ENCODE measurements around the gene GGTA1. TPM values are rescaled to one million over a fixed set of nuclear protein-coding genes. Genes with fewer than 3 reads are reported as not detected.

Gene GGTA1
- total RNA-seq, 2 donors from 2014 or later: 2.0 to 5.6 TPM

DNA sequence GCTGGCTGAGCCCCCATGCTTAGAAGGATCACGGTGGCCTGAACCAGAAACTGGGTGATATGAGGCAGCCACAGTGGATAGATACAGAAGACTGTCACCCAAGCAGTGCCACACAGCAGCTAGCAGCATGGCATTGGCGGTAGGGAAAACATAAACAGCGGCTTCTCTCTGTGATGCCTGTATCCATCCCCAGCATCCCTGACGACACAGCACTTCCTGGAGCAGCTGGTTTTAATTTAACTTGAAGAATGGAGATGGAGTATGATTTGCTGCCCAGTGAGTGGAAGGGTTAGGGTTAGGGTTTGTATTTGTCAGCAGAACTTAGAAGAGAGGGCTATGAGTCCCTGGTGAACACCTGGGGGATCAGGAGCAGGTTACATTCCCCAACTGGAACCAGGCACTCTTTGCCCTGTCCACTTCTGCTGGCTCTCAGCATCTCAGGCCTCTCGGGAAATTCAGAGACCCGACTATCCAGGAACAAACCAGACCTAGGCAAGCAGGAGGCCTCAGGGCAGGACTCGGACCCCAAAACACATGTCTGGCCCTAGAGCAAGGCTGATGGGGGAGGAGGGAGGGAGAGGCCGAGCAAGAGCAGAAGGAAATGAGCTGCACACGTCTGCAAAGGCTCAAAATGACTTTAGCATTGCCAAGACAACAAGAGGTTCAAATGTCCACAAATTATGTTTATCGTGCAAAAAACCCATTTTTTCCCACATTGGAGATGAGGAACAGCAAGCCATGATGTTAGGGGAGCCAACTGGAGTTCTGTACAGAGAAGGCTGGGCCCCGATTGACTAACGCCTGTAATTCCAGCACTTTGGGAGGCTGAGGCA lies 6.5 kb upstream of the GGTA1 start:
- DNase-seq: no peak
- intact Hi-C loops (cut with DNase I, micrococcal nuclease): no loop called here
- ATAC-seq: no peak

GRCh38 chr9:121503444-121503843 lies 3.8 kb upstream of the GGTA1 start:
- ATAC-seq (no peak), DNase-seq (no peak)
- intact Hi-C loops (cut with DNase I, micrococcal nuclease): no loop called here

- DNase-seq (no peak), ATAC-seq (no peak)
- intact Hi-C loops (cut with DNase I, micrococcal nuclease): no loop called here
Measured at GRCh38 chr9:121500165-121500478, 478 bp upstream of the GGTA1 start.

DNA sequence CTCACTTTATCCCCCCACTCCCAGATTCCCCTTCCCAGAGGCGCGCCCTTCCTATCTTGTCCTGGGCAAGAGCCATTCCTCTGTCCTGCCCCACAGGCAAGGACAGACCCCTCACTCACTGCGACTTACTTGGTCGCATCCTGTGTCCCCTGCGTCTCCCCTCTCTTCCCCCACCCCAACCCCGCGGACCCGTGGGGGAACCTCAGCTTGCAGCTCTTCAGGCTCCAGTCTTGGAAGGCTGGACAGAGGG lies 542 bp downstream of the GGTA1 start:
- no peak for ATAC-seq
- no peak for DNase-seq

GRCh38 chr9:121498487-121499176 lies 1.0 kb downstream of the GGTA1 start:
- intact Hi-C loops (cut with DNase I, micrococcal nuclease): no loop called here
- peak in 1 of 2 donors; percentile 18 for DNase-seq
- ATAC-seq: peak; percentile 24

More for the DNA sequence above, 542 bp downstream of the GGTA1 start:
- intact Hi-C loops (cut with DNase I, micrococcal nuclease): no loop called here

GRCh38 chr9:121498150-121498486 lies 1.5 kb downstream of the GGTA1 start:
- DNase-seq: peak; percentile 49 to 50
- intact Hi-C loops (cut with DNase I, micrococcal nuclease): no loop called here
- peak; percentile 78 for ATAC-seq

DNA sequence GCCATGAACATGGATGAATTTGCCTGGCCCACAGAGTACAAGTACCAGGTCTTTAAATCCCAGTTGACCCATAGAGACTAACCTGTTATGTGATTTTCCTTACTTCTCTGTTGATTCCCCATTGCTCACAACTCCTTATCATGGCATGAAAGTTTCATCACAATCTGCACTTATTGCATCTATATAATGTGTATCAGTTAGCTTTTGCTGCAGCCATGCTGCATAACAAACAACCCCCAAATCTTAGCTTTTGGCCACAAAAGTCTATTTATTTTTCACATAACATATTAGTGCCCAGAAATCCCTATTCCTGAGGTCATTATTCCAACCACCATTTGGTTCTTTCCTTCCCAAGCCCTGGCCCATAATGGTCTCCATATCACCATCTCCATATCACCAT lies 3.7 kb downstream of the GGTA1 start:
- no peak for ATAC-seq
- intact Hi-C loops (cut with DNase I, micrococcal nuclease): no loop called here
- no peak for DNase-seq

GRCh38 chr9:121494192-121494591 lies 5.5 kb downstream of the GGTA1 start:
- intact Hi-C loops (cut with DNase I, micrococcal nuclease): no loop called here
- no peak for ATAC-seq
- no peak for DNase-seq

GRCh38 chr9:121491111-121491510 lies 8.5 kb downstream of the GGTA1 start:
- ATAC-seq (no peak), DNase-seq (no peak)
- intact Hi-C loops (cut with DNase I, micrococcal nuclease): no loop called here

GRCh38 chr9:121489344-121489743 lies 10.3 kb downstream of the GGTA1 start:
- DNase-seq (no peak), ATAC-seq (no peak)
- intact Hi-C loops (cut with DNase I, micrococcal nuclease): no loop called here

GRCh38 chr9:121486043-121486442 lies 13.6 kb downstream of the GGTA1 start:
- intact Hi-C loops (cut with DNase I, micrococcal nuclease): no loop called here
- DNase-seq (no peak), ATAC-seq (no peak)

- ATAC-seq: peak; percentile 34
- DNase-seq: no peak
- intact Hi-C loops (cut with DNase I, micrococcal nuclease): no loop called here
Measured at GRCh38 chr9:121485623-121486022, 14.0 kb downstream of the GGTA1 start.

- ATAC-seq (no peak), DNase-seq (no peak)
- intact Hi-C loops (cut with DNase I, micrococcal nuclease): no loop called here
Measured at GRCh38 chr9:121484651-121485446, 14.8 kb downstream of the GGTA1 start.

DNA sequence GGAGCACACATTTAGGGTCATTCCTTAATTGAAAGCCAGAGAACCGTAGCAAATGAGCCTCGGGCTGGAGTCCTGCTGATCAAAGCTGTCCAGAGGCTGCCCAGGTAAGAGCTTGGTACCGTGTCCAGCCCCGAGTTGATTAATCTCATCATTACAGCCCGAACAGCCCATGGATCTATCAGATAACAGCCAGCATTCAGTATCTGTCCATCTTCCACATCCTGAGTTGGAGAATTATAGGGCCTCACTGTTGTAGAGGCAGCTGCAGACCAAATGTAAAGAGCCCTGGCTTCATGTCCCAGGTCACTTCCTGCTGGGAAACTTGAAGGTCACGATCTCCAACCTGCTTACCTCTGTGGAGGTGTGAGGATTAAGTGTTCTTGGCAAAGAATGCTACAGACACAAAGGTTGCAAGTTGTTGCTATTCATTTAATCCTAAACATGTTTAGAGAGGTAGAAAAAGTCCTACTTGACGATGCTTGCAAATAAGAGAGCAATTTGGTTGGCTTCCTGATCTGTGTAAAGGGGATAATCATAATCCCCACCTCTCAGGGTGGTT lies 16.1 kb downstream of the GGTA1 start:
- intact Hi-C loops (cut with DNase I, micrococcal nuclease): no loop called here
- no peak for ATAC-seq

GRCh38 chr9:121483049-121483448 lies 16.6 kb downstream of the GGTA1 start:
- ATAC-seq (no peak), DNase-seq (no peak)
- intact Hi-C loops (cut with DNase I, micrococcal nuclease): no loop called here

More for the DNA sequence above, 16.1 kb downstream of the GGTA1 start:
- no peak for DNase-seq

GRCh38 chr9:121478816-121479676 lies 20.6 kb downstream of the GGTA1 start:
- no peak for DNase-seq
- ATAC-seq: no peak
- intact Hi-C loops (cut with DNase I, micrococcal nuclease): no loop called here

GRCh38 chr9:121476156-121476555 lies 23.5 kb downstream of the GGTA1 start:
- DNase-seq: no peak
- ATAC-seq: no peak
- intact Hi-C loops (cut with DNase I, micrococcal nuclease): no loop called here

DNA sequence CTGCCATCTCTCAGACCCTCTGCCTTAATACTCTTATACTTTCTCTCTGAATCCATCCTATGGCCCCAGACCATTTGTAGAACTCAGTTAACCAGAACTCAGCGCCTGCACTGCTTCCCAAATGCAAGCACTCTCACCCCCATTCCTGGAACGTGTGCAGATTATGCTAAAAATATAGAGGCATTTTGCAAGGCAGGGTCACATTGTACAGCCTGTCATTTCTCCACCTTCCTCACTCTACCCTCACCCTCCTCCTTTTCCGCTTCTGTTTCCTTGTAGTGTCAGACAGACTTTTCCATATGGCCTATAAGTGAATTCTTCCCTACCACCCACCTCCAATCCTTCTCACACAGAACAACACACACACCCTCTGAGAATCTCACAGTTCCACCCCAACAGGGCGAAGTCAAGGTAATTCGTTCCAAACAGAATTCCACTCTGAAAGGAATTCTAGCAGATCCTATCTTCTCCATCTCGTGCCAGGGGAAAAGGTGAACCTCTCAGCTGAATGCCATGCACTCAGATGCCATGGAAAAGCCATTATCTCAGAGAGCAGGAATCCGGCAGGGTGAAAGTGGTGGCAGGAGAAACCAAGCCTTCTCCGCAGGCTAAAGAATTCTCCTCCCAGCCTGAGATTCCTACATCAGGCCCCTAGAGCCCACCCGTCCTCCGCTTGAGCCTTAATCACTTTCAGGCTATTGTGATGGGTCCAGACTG lies 25.3 kb downstream of the GGTA1 start:
- DNase-seq (no peak), ATAC-seq (no peak)
- intact Hi-C loops (cut with DNase I, micrococcal nuclease): no loop called here
